Spleen (tissue), 11 donors: ENCODE results near the gene MLH3. TPM values are rescaled to one million over a fixed set of nuclear protein-coding genes. Genes with fewer than 3 reads are reported as not detected.
A peak's percentile ranks its signal among the peaks of the same experiment; 100 is the strongest.

ENCODE experiments used
- DNase-seq: peaks from one replicate; pipeline ENCODE4 v3.0.0-alpha.2; 2020
- H3K27ac ChIP-seq, 8 donors: fragments of 200-600 bp; sonication (generic) in 7 of 8; 1 replicate in 4 of 8; 2 replicates in 4 of 8; pipeline versions ENCODE4 v1.5.0 to v1.8.0; 2016 to 2021; ENCODE audit warnings: inconsistent platforms in 4 of 8, mild to moderate bottlenecking in 4 of 8, moderate library complexity in 1 of 8
- H3K27me3 ChIP-seq, 7 donors: fragments of 200-600 bp; sonication (generic) in 6 of 7; replicated peaks in 1 of 7; 1 replicate in 4 of 7; 2 replicates in 3 of 7; pipeline versions ENCODE4 v1.5.0 to v1.8.0; 2016 to 2021; ENCODE audit warnings: inconsistent platforms in 3 of 7, mild to moderate bottlenecking in 1 of 7
- H3K36me3 ChIP-seq, 6 donors: fragments of 200-600 bp; sonication (generic) in 5 of 6; 1 replicate in 4 of 6; 2 replicates in 2 of 6; pipeline versions ENCODE4 v1.5.0 to v1.8.0; 2016 to 2021; ENCODE audit warnings: inconsistent platforms in 2 of 6
- H3K4me1 ChIP-seq, 6 donors: fragments of 200-600 bp; sonication (generic) in 5 of 6; 1 replicate in 3 of 6; 2 replicates in 3 of 6; pipeline versions ENCODE4 v1.5.0 to v1.8.0; 2016 to 2021; ENCODE audit warnings: inconsistent platforms in 3 of 6
- H3K4me3 ChIP-seq, 8 donors: fragments of 200-600 bp; sonication (generic) in 7 of 8; 1 replicate in 4 of 8; 2 replicates in 4 of 8; pipeline versions ENCODE4 v1.5.0 to v1.8.0; 2016 to 2021; ENCODE audit warnings: inconsistent platforms in 4 of 8, mild to moderate bottlenecking in 4 of 8, moderate library complexity in 2 of 8
- H3K9me3 ChIP-seq, 8 donors: fragments of 200-600 bp; sonication (generic) in 7 of 8; 1 replicate in 4 of 8; 2 replicates in 4 of 8; pipeline versions ENCODE4 v1.5.0 to v1.8.0; 2016 to 2021; ENCODE audit warnings: inconsistent platforms in 4 of 8
- POLR2A ChIP-seq, 3 donors: fragments of 450-650 bp; IDR thresholded peaks; one replicate each; pipeline ENCODE4 v1.5.1; 2017; ENCODE audit warnings: antibody characterized with exemption in 3 of 3, mild to moderate bottlenecking in 1 of 3
- POLR2AphosphoS5 ChIP-seq, 3 donors: sonication (generic); formaldehyde crosslinking; IDR thresholded peaks; one replicate each; pipeline ENCODE4 v1.5.1; 2017; ENCODE audit warnings: antibody characterized with exemption in 3 of 3
- WGBS, 5 donors: extraction: QIAGEN DNeasy Blood & Tissue Kit in 3 of 5; methylation state at CpG; one replicate each; pipeline versions ENCODE4 v1.1.5 to v1.1.7; 2013 to 2018; 5-methylcytosine and 5-hydroxymethylcytosine counted together
- intact Hi-C: fragments of 100-400 bp; cut with DNase I; formaldehyde crosslinking; loops from one replicate; pipeline ENCODE4 v1.15.0; 2023; ENCODE audit warnings: low total_unique reads
- polyA plus RNA-seq, 3 donors: library from polyadenylated mRNA; stranded (reverse); fragments of 200-250 nt; gene quantifications; one replicate each; pipeline ENCODE4 v1.2.1, GENCODE V29; 2013
- total RNA-seq, 7 donors: library from RNA; depleted of rRNA in 3 of 7; stranded (reverse); fragments of >200 nt in 3 of 7; fragmentation: NEBNext Ultra II Directional in 4 of 7; extraction: Animal tissue kit (Norgen Biotek cat#: 25700) in 4 of 7; gene quantifications; one replicate each; pipeline versions ENCODE4 v1.1.0 to v1.2.1, GENCODE V29; 2016 to 2021
- TF ChIP-seq, protein P1 (sequence below), 11 experiments: fragments of 200-600 bp in 7 of 11; fragments of 450-650 bp in 4 of 11; sonication (generic) in 4 of 11; IDR thresholded peaks in 8 of 11; conservative IDR thresholded peaks in 3 of 11; 1 replicate in 7 of 11; 2 replicates in 4 of 11; pipeline versions ENCODE4 v1.4.0 to v1.8.0; 2016 to 2021; ENCODE audit warnings: antibody characterized with exemption in 11 of 11, inconsistent platforms in 4 of 11, mild to moderate bottlenecking in 1 of 11
- donor health status: healthy with polysubstance abuse.
- donor health status: DM: no; HTN: no; CAD: no; lungs with moderate emphysema.
- donor health status: DM: no; HTN: no; CAD: no.
- donor health status: Bipolar disorder and iron deficiency.
- donor health status: healthy.
- donor health status: DM: no; HTN: no; CAD: no.
- donor health status: DM: yes; HTN: yes; CAD: no.

The MLH3 gene
- total and polyA plus RNA-seq, 10 donors: 14.8 to 37.7 (median 28.6) TPM

DNA sequence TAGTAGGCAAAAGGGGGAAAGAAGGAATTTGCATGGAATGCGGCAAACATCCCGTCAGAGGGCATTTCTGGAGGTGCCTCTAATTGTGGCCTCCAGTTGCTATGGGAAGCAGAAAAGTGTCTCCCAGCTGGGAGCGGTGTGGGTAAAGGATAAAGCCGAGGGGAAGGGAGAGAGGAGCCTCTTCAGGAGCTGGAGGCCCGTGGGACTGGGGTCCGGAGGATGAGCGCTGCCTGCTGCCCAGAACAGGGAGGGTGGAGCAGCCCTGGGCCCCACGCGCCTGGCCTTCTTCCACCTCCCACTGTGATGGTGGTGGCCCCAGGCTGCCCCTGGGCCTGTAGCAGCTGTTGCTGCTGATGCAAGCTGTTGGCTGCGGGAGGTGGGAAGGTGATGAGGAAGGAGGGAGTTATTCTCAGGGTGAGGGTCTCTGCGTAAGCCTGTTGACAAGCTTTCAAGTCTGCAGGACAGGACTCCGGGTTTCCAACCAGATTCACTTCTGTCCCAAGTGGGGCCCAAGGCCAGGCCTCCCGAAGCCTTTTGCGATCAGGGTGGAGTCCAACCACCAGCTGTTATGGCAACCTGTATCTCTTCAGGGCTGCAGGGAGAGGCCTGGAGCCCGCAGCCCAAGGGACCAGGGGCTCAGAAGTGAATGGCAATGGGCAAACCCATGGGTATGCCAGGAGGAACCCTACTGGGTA, 76.8 kb downstream of the MLH3 start:
- WGBS, 5 donors: 85 to 93% (median 91%) methylated on average over 11 to 15 of the region's 15 CpGs
- peaks cover 0 to 17% (median 12%) of the 10 kb centered on the region in 6 donors for H3K4me1 ChIP-seq

DNA sequence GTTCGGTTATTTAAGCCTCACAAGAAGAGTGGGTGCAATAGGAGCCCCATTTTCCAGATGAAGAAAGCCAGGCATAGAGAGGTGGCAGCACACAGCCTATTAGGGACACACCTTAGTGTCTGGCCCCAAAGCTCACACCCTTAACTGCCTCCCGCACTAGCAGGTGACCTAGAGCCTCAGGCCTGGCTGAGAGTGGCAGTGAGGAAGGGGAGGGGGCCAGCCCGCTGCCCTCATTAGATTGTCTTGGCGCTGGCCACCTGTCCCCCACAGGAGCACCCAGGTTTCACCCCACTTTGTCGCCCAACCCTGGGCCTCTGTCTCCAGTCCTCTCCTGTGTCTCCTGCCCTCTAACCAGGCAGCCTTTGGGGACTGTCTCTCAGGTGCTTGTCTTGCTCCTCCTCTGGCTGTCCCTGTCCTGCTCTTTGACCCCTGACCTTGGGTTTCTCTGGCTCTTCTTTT, 77.3 kb downstream of the MLH3 start:
- H3K27ac ChIP-seq: peak overlapping the region in 1 of 8 donors; percentile 16
- H3K36me3 ChIP-seq: no peaks in the 10 kb centered on the region
- TF ChIP-seq POLR2A (IDR thresholded peaks at IDR 0.05): no peak
- TF ChIP-seq, protein P1, sequence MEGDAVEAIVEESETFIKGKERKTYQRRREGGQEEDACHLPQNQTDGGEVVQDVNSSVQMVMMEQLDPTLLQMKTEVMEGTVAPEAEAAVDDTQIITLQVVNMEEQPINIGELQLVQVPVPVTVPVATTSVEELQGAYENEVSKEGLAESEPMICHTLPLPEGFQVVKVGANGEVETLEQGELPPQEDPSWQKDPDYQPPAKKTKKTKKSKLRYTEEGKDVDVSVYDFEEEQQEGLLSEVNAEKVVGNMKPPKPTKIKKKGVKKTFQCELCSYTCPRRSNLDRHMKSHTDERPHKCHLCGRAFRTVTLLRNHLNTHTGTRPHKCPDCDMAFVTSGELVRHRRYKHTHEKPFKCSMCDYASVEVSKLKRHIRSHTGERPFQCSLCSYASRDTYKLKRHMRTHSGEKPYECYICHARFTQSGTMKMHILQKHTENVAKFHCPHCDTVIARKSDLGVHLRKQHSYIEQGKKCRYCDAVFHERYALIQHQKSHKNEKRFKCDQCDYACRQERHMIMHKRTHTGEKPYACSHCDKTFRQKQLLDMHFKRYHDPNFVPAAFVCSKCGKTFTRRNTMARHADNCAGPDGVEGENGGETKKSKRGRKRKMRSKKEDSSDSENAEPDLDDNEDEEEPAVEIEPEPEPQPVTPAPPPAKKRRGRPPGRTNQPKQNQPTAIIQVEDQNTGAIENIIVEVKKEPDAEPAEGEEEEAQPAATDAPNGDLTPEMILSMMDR (IDR thresholded peaks at IDR 0.05 in 8 of 11, conservative IDR thresholded peaks at IDR 0.05 in 3 of 11): no peak
- no peak for TF ChIP-seq POLR2AphosphoS5 (IDR thresholded peaks at IDR 0.05)
- H3K27me3 ChIP-seq: no peaks in the 10 kb centered on the region
- intact Hi-C loops: no loop called here
- peaks cover 0 to 17% (median 12%) of the 10 kb centered on the region in 6 donors for H3K4me1 ChIP-seq
- H3K9me3 ChIP-seq: no peaks in the 10 kb centered on the region
- no peak for DNase-seq
- WGBS, 5 donors: 89 to 94% (median 93%) methylated on average over 5 of the region's 5 CpGs
- no peak overlapping the region for H3K4me3 ChIP-seq

More for the DNA sequence above, 76.8 kb downstream of the MLH3 start:
- H3K27me3 ChIP-seq: no peaks in the 10 kb centered on the region
- no peak overlapping the region for H3K4me3 ChIP-seq
- H3K27ac ChIP-seq: peak overlapping the region in 1 of 8 donors; percentile 16
- intact Hi-C loops: no loop called here
- no peaks in the 10 kb centered on the region for H3K9me3 ChIP-seq
- no peak for DNase-seq
- TF ChIP-seq POLR2A (IDR thresholded peaks at IDR 0.05) (no peak), POLR2AphosphoS5 (IDR thresholded peaks at IDR 0.05) (no peak)
- TF ChIP-seq, protein P1 (IDR thresholded peaks at IDR 0.05 in 8 of 11, conservative IDR thresholded peaks at IDR 0.05 in 3 of 11): no peak
- H3K36me3 ChIP-seq: no peaks in the 10 kb centered on the region

- TF ChIP-seq POLR2AphosphoS5 (IDR thresholded peaks at IDR 0.05): peak; percentile 41 to 79 (median 60)
- TF ChIP-seq POLR2A (IDR thresholded peaks at IDR 0.05): no peak
- Histone ChIP-seq H3K4me3 (no peak overlapping the region), H3K36me3 (no peaks in the 10 kb centered on the region), H3K27ac (peak overlapping the region in 2 of 8 donors; percentile 15 to 51), H3K4me1 (peaks cover 0 to 15% (median 11%) of the 10 kb centered on the region in 6 donors), H3K9me3 (no peaks in the 10 kb centered on the region), H3K27me3 (no peaks in the 10 kb centered on the region)
- peak; percentile 86 for DNase-seq
- intact Hi-C loops: no loop called here
- 19 to 54% (median 49%) methylated on average over 6 to 15 of the region's 15 CpGs for WGBS, 5 donors
Measured at GRCh38 chr14:74973003-74973653, 78.1 kb downstream of the MLH3 start.

- H3K9me3 ChIP-seq: no peaks in the 10 kb centered on the region
- no peak for TF ChIP-seq POLR2A (IDR thresholded peaks at IDR 0.05)
- TF ChIP-seq POLR2AphosphoS5 (IDR thresholded peaks at IDR 0.05): no peak
- H3K27me3 ChIP-seq: no peaks in the 10 kb centered on the region
- H3K36me3 ChIP-seq: no peaks in the 10 kb centered on the region
- H3K4me1 ChIP-seq: peaks cover 0 to 12% (median 8%) of the 10 kb centered on the region in 6 donors
- H3K27ac ChIP-seq: no peak overlapping the region
- intact Hi-C loops: no loop called here
- no peak overlapping the region for H3K4me3 ChIP-seq
- DNase-seq: no peak
- 68 to 100% (median 84%) methylated on average over 1 of the region's 1 CpG for WGBS, 5 donors
Measured at GRCh38 chr14:74968811-74969210, 82.5 kb downstream of the MLH3 start.
